CD14-positive monocyte (primary cell): ENCODE measurements around the gene WWC2. TPM values are rescaled to one million over a fixed set of nuclear protein-coding genes. Genes with fewer than 3 reads are reported as not detected.

ENCODE experiments used
- DNase-seq, 3 donors: peaks; one replicate each; pipeline ENCODE4 v3.0.0-alpha.2; 2011 to 2022
- H2AFZ ChIP-seq: 2 replicates; pipeline ENCODE4 v1.6.0; 2012; ENCODE audit warnings: mild to moderate bottlenecking, low read depth, low read length, inconsistent platforms; ENCODE audit not compliant: insufficient read depth, poor library complexity, severe bottlenecking
- H3K27ac ChIP-seq, 2 donors: 1 replicate in 1 of 2; 2 replicates in 1 of 2; pipeline ENCODE4 v1.5.1; 2012 to 2013; ENCODE audit warnings: low read length in 2 of 2, control low read depth in 1 of 2, inconsistent platforms in 1 of 2, low read depth in 1 of 2, mild to moderate bottlenecking in 1 of 2
- H3K27me3 ChIP-seq, 2 donors: one replicate each; pipeline versions ENCODE4 v1.6.0 to v1.6.1; 2011 to 2013; ENCODE audit warnings: low read length in 2 of 2; ENCODE audit not compliant: control insufficient read depth in 2 of 2, insufficient read depth in 2 of 2
- H3K36me3 ChIP-seq, 2 donors: replicated peaks in 1 of 2; 1 replicate in 1 of 2; 2 replicates in 1 of 2; pipeline versions ENCODE4 v1.5.1 to v1.6.1; 2012 to 2013; ENCODE audit warnings: low read length in 2 of 2, control low read depth in 1 of 2, inconsistent platforms in 1 of 2, mild to moderate bottlenecking in 1 of 2; ENCODE audit not compliant: insufficient read depth in 2 of 2, control insufficient read depth in 1 of 2
- H3K4me1 ChIP-seq, 2 donors: 1 replicate in 1 of 2; 2 replicates in 1 of 2; pipeline versions ENCODE4 v1.5.1 to v1.6.1; 2012 to 2013; ENCODE audit warnings: low read length in 2 of 2, control low read depth in 1 of 2, inconsistent platforms in 1 of 2, mild to moderate bottlenecking in 1 of 2, moderate library complexity in 1 of 2; ENCODE audit not compliant: insufficient read depth in 2 of 2, control insufficient read depth in 1 of 2
- H3K4me2 ChIP-seq: replicated peaks from 2 replicates; pipeline ENCODE3; 2012; ENCODE audit warnings: low read length, moderate library complexity, mild to moderate bottlenecking; ENCODE audit not compliant: poor library complexity, severe bottlenecking; ENCODE audit errors: extremely low read depth
- H3K4me3 ChIP-seq, 3 experiments: fragments of 200-600 bp in 1 of 3; sonication (generic) in 1 of 3; replicated peaks in 1 of 3; 1 replicate in 2 of 3; 2 replicates in 1 of 3; pipeline ENCODE4 v1.5.1; 2011 to 2013; ENCODE audit warnings: low read length in 3 of 3, mild to moderate bottlenecking in 3 of 3, control low read depth in 2 of 3, low read depth in 2 of 3, inconsistent platforms in 1 of 3, moderate library complexity in 1 of 3
- H3K79me2 ChIP-seq: 2 replicates; pipeline ENCODE4 v1.6.0; 2012; ENCODE audit warnings: mild to moderate bottlenecking, control low read depth, inconsistent platforms, low read length, moderate library complexity; ENCODE audit not compliant: insufficient read depth
- H3K9ac ChIP-seq: 2 replicates; pipeline ENCODE4 v1.6.0; 2017; ENCODE audit warnings: low read length, mild to moderate bottlenecking; ENCODE audit not compliant: insufficient read depth, poor library complexity, severe bottlenecking
- H3K9me3 ChIP-seq, 2 donors: replicated peaks in 1 of 2; 1 replicate in 1 of 2; 2 replicates in 1 of 2; pipeline versions ENCODE4 v1.5.1 to v1.6.1; 2012 to 2013; ENCODE audit warnings: low read length in 2 of 2, control low read depth in 1 of 2; ENCODE audit not compliant: control insufficient read depth in 1 of 2, insufficient read depth in 1 of 2
- H4K20me1 ChIP-seq: 2 replicates; pipeline ENCODE4 v1.6.0; 2012; ENCODE audit warnings: mild to moderate bottlenecking, low read length, control low read depth, moderate library complexity; ENCODE audit not compliant: insufficient read depth
- H3K27ac Mint-ChIP-seq, 7 donors: one replicate each; pipeline ENCODE4 v1.8.0; 2020; ENCODE audit warnings: mild to moderate bottlenecking in 7 of 7, mixed read lengths in 7 of 7, moderate library complexity in 6 of 7, inconsistent platforms in 2 of 7
- H3K27me3 Mint-ChIP-seq, 3 donors: one replicate each; pipeline ENCODE4 v1.8.0; 2021 to 2022; ENCODE audit warnings: low read depth in 3 of 3, mild to moderate bottlenecking in 3 of 3, mixed read lengths in 3 of 3, moderate library complexity in 3 of 3, inconsistent platforms in 1 of 3
- H3K36me3 Mint-ChIP-seq, 2 donors: one replicate each; pipeline ENCODE4 v1.8.0; 2020; ENCODE audit warnings: mixed read lengths in 2 of 2, inconsistent platforms in 1 of 2, mild to moderate bottlenecking in 1 of 2
- H3K4me1 Mint-ChIP-seq: one replicate; pipeline ENCODE4 v1.8.0; 2020; ENCODE audit warnings: mild to moderate bottlenecking, mixed read lengths
- H3K4me3 Mint-ChIP-seq, 2 donors: one replicate each; pipeline ENCODE4 v1.8.0; 2020; ENCODE audit warnings: mild to moderate bottlenecking in 2 of 2, mixed read lengths in 2 of 2, moderate library complexity in 1 of 2
- H3K9me3 Mint-ChIP-seq, 7 donors: one replicate each; pipeline ENCODE4 v1.8.0; 2020 to 2022; ENCODE audit warnings: mixed read lengths in 7 of 7, mild to moderate bottlenecking in 6 of 7, moderate library complexity in 6 of 7, inconsistent platforms in 2 of 7
- CTCF ChIP-seq: fragments of 200-600 bp; IDR thresholded peaks from one replicate; pipeline ENCODE4 v1.8.0; 2022; ENCODE audit warnings: antibody characterized with exemption, mild to moderate bottlenecking
- WGBS: methylation state at CpG from one replicate; pipeline ENCODE4 v1.1.5; 2013; ENCODE audit warnings: missing lambda C conversion rate; ENCODE audit not compliant: insufficient coverage; 5-methylcytosine and 5-hydroxymethylcytosine counted together
- intact Hi-C, 2 donors: fragments of 100-400 bp; cut with micrococcal nuclease; formaldehyde crosslinking; loops; one replicate each; pipeline versions ENCODE4 v1.15.0 to v1.15.1; 2023
- polyA plus RNA-seq, 3 donors: library from polyadenylated mRNA; depleted of rRNA in 1 of 3; unstranded in 2 of 3; stranded (reverse) in 1 of 3; fragments of 300-500 nt in 2 of 3; fragments of >200 nt in 1 of 3; fragmentation: Illumina TruSeq in 2 of 3; gene quantifications; 1 replicate in 2 of 3; 2 replicates in 1 of 3; pipeline ENCODE4 v1.2.3, GENCODE V29; 2012 to 2021

The WWC2 gene
- polyA plus RNA-seq, 3 donors = 1.9 to 3.8 (median 2.9) TPM

- Histone ChIP-seq H2AFZ (no peak overlapping the region), H3K9me3 (no peaks in the 10 kb centered on the region), H3K27ac (no peak overlapping the region), H3K36me3 (no peaks in the 10 kb centered on the region), H3K79me2 (no peaks in the 10 kb centered on the region), H3K9ac (no peak overlapping the region), H4K20me1 (no peaks in the 10 kb centered on the region), H3K4me3 (no peak overlapping the region), H3K4me1 (no peaks in the 10 kb centered on the region), H3K4me2 (no peak overlapping the region), H3K27me3 (no peaks in the 10 kb centered on the region)
- no peak for DNase-seq
- no peak for TF ChIP-seq CTCF
- 93% methylated on average over 4 of the region's 6 CpGs for WGBS
- H3K4me3 Mint-ChIP-seq = no peak overlapping the region
- H3K9me3 Mint-ChIP-seq = peaks cover 0 to 4% (median 0%) of the 10 kb centered on the region in 7 donors
- peaks cover 2 to 8% (median 7%) of the 10 kb centered on the region in 3 donors for H3K27me3 Mint-ChIP-seq
- H3K4me1 Mint-ChIP-seq = peaks cover 2% of the 10 kb centered on the region
- intact Hi-C loops = no loop called here
- no peak overlapping the region for H3K27ac Mint-ChIP-seq
- H3K36me3 Mint-ChIP-seq = no peaks in the 10 kb centered on the region
Measured at GRCh38 chr4:183333983-183334382, 234.9 kb downstream of the WWC2 start.

GRCh38 chr4:183335369-183335940 lies 236.4 kb downstream of the WWC2 start:
- no peak overlapping the region for H2AFZ ChIP-seq

More at GRCh38 chr4:183335369-183335940, 236.4 kb downstream of the WWC2 start:
- Histone ChIP-seq H3K4me2 (no peak overlapping the region), H3K27ac (no peak overlapping the region), H3K36me3 (no peaks in the 10 kb centered on the region), H3K27me3 (no peaks in the 10 kb centered on the region), H4K20me1 (no peaks in the 10 kb centered on the region), H3K9ac (no peak overlapping the region), H3K79me2 (no peaks in the 10 kb centered on the region), H3K9me3 (no peaks in the 10 kb centered on the region), H3K4me3 (no peak overlapping the region), H3K4me1 (no peaks in the 10 kb centered on the region)
- WGBS = no CpG with 5 or more reads among the region's 3 CpGs
- Mint-ChIP-seq H3K27ac (no peak overlapping the region), H3K9me3 (peaks cover 0 to 2% (median 0%) of the 10 kb centered on the region in 7 donors), H3K27me3 (peaks cover 2 to 9% (median 5%) of the 10 kb centered on the region in 3 donors), H3K36me3 (no peaks in the 10 kb centered on the region), H3K4me1 (peaks cover 2% of the 10 kb centered on the region), H3K4me3 (no peak overlapping the region)
- peak in 1 of 3 donors; percentile 24 for DNase-seq
- no peak for TF ChIP-seq CTCF
- intact Hi-C loops = no loop called here
